Activated CD4-positive, alpha-beta T cell treated with anti-CD3 and anti-CD28 coated beads, Interleukin-2, amount 50 U/mL, for 1 hour (primary cell): Measurements from ENCODE around the gene DUSP5.
A peak's percentile ranks its signal among the peaks of the same experiment; 100 is the strongest.

Source experiments
- DNase-seq: peaks from one replicate; pipeline ENCODE4 v3.0.0-alpha.2; 2020

DUSP5 gene

DNA sequence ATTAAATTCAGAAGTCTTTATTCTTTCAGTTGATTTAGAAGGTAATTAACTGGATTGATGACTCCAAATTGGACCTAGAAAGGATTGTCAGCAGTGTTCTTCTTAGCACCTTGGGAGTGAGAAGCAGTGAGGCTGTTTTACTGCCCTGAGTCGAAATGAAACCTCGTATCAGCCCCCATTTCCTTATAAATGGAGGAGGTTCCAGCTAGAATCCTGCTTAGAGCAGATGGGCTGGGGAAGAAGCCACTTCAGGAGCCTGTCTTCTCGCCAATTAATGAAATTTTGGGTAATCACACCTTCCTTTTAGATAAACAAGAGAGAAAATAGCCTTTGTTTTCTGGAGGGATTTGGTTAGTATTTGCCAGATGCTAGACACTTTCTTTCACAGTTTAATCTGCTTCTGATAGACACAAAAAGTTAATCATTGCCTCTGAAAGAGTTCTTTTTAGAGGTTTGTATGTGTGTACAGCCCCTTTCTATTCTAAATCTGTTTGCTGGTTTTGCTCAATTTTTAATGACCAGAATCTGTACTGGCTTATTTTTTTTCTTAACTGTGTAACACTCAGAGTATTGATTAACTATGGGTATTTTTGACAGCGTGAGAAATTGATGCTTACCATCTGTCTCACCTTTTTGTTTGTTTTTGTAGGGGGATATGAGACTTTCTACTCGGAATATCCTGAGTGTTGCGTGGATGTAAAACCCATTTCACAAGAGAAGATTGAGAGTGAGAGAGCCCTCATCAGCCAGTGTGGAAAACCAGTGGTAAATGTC lies 4.6 kb downstream of the DUSP5 start:
- no peak for DNase-seq

DNA sequence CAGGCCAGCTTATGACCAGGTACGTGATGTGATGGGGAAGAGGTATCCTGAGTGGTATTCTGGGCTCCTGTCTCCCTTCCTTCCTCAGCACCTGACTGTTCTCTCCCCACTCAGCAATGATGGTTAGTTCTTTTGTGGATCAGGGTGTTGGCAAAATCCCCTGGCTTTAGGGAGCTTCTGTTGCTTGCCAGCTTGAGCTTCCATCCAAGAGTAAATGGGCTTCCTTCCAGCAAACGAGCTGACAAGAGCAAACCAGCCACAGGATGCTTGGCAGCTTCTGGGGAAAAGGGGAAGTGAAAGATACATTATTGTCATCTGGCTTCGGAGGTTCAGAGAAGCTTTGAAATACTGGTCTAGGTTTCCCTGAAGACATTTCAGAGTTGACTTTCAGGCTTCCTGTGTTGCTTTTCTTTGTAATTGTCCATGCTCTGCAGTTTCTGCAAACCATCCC lies 5.2 kb downstream of the DUSP5 start:
- DNase-seq: no peak

DNA sequence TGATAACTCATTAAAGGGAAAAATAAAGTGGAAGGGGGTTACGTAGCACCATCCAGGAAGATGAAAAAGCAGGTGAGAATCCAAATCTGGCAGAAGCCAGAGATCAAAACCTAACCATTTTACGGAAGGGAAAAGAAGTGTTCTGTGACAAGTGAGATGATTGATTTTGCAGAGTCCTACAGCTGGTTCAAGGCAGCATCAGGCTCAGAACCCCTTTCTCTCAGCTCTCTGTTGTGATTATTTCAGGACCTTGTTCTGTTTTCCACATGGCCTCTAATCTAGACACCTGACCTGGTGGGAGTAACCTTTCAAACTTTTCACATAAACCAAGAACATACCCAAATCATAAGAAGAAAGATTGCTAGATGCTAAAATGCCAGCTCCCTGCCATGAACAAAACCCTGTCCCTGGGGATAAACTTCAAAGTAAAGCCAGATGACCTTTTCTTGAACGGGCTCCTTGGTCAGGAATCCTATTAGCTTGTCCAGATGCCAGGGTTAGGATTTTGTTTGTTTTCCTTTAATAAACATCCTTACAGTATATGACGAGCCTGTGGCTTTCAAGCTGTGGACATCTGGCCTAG lies 5.9 kb downstream of the DUSP5 start:
- no peak for DNase-seq

DNA sequence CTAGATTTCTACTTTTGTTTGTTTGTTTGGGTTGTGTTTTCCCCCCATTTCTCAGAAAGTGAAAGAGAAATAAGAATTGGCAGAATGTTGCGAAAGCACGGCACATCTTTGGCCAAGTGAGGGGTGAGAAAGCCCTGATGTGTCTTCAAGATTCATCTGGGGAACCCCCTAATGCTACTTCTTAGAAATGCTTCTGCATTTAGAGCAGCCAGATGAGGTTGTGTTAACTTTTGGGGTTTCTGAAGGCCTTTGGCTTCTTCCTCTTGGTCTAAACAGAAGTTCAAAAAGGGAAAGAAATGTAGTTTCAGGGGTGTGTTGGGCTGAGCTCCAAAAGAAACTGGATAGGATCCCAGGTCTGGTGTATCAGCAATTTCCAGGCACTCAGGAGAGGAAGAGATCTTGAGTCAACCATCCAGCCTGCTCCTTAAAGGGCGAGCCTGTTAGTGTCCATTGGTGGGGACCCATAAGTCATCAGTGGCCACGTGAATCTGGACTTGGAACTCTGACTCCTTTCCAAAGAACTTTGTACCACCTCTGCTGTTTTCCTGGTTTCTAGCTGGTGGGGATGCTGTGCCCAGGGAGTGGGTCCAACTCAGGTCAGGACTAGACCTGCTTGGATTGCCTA lies 6.5 kb downstream of the DUSP5 start:
- DNase-seq: peak; percentile 44

DNA sequence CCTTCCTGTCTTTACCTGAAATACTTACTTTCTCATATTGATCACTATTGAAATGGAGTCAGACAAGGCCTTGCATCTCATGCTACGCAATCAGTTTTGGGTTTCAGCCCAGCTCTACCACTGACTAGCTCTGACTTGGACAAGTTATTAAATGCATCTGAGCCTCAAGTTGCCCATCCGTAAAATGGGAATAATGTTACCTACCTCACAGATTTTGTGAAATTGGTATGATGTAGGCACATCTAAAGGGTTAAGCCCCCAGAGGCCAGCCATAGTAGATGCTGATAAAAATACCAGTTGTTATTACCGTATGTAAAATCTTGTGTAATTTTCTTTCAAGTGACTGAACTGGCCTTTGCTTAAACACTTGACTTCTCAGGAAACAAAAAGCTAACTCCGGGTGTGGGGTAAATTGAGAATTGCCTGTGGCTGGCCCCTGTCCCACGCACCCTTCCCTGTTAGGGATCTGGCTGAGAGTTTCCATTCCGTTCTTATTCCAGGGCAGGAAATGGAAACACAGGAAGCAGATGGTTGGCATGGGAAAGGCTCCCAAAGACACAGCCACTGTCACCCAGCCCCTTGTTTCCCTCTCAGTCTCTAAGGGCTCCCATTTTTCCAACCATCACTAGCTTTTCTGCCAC lies 7.5 kb downstream of the DUSP5 start:
- no peak for DNase-seq

DNA sequence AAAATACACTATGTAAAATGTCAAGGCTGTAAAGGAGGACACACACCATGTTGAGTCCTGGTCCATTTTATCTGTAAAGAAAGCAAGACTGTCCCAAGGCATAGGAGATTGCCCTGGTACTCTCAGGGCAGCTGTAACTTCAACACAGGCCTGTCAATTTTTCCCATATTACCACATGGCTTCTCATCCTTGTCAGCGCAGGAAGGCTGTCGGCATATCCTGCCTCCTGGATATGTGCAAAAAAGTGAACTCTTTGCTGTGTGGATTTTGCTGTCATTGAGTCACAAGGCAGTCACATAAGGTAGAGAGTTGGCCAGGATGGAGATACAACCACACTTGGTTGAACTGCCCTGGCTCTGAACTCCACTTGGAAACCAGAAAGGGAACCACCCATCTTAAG lies 8.7 kb downstream of the DUSP5 start:
- no peak for DNase-seq

DNA sequence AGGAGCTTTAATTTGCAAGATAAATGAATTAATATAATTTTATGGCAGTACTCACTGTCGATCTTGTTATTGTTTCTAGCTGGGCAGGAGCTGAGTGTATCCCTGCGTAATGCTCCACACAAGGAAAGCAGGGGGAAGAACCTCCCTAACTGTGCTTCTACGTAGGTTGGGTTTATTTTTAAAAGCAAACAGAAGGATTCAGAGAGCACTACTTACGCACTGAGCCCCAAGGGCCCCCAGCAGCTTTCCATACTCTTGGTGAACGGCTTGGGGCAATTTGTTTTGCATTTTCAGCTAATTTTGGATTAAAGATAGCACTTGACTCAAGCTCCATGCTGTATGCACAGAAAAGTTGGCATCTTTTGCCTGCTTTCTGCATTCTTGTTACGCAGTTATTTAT lies 9.6 kb downstream of the DUSP5 start:
- no peak for DNase-seq

DNA sequence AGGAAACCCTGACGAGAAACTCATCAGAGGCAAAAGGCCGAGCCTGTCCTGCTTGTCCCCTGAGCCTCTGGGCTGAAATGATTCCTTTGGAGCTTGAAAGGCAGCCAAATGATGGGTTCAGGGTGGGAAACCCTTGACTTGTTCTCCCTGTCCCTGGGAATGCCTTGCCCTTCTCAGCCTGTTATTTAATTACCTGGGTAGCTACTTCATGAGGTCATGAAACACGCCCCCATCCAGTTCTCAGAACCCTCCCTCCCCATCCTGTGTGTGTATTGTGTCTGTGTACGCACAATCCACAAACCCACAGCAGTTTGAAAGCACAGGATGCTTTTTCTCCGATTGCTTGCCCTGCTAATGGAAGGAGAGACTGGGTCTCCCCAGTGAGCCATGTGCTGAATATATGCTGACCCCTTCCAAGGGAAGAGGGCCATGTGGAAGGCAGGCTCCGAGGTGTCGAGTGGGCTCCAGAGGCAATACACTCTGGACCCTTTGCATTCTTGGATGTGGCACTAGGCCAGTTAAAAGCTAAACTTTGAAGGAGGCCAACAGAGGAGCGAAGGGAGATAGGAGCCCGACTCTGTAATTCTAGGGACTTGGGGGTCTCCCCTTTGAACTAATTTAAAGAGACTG lies 10.6 kb downstream of the DUSP5 start:
- DNase-seq: no peak

DNA sequence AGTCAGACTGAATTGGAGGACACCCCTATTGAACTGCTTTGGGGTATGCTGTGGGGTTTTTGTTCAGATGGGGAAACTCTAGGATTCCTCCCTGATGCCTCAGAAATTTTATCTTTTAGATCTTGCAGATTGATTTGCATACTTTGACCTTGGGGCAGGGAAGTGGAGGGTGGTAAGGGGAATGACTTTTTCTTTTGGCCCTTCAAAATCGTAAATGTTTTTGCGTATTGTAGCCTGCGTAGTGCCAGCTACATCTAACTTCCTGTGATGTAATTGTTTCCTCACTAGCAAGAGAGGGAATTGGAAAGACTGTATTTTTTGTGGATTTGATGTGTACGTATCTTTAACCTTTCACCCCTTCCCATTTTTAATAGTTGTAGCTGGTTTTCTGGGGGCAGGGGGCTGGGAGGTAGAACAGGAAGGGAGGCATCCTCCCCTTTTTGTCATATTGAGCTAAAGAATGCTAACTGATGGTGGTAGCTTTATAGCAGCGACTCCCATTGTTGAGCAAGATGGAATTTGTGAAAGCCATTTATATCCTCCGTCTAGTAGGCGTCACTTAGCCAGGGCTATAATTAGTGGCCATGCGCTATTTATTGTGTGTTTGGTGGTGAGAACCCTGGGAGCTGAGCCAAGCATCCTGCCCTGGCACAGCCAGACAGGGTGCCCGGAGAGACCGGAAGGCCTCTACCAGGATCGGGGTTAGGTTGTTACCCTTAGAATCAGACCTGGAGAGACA lies 11.3 kb downstream of the DUSP5 start:
- DNase-seq: no peak

DNA sequence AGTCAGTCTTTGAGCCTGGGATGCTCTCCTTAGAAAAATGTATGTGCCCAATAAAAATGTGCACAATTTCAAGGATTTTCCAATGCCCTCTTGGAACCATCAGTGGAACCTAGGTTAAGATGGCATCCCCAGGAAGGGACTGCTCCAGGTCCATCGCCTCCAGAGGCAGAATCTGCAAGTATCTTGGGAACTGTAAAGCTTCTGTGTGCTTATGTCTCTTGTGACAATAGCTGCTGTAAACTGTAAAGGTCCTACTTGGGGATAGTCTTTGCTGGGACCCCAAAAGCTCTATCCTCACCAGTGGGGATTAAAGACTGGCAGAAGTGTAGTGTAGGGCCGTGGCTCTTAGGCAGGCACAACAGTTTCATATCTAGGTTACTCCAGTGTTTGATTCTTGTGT lies 11.9 kb downstream of the DUSP5 start:
- no peak for DNase-seq

DNA sequence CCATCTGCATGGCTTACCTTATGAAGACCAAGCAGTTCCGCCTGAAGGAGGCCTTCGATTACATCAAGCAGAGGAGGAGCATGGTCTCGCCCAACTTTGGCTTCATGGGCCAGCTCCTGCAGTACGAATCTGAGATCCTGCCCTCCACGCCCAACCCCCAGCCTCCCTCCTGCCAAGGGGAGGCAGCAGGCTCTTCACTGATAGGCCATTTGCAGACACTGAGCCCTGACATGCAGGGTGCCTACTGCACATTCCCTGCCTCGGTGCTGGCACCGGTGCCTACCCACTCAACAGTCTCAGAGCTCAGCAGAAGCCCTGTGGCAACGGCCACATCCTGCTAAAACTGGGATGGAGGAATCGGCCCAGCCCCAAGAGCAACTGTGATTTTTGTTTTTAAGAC lies 12.4 kb downstream of the DUSP5 start:
- no peak for DNase-seq

DNA sequence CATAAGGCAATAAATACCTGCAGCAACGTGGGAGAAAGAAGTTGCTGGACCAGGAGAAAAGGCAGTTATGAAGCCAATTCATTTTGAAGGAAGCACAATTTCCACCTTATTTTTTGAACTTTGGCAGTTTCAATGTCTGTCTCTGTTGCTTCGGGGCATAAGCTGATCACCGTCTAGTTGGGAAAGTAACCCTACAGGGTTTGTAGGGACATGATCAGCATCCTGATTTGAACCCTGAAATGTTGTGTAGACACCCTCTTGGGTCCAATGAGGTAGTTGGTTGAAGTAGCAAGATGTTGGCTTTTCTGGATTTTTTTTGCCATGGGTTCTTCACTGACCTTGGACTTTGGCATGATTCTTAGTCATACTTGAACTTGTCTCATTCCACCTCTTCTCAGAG lies 13.0 kb downstream of the DUSP5 start:
- no peak for DNase-seq

DNA sequence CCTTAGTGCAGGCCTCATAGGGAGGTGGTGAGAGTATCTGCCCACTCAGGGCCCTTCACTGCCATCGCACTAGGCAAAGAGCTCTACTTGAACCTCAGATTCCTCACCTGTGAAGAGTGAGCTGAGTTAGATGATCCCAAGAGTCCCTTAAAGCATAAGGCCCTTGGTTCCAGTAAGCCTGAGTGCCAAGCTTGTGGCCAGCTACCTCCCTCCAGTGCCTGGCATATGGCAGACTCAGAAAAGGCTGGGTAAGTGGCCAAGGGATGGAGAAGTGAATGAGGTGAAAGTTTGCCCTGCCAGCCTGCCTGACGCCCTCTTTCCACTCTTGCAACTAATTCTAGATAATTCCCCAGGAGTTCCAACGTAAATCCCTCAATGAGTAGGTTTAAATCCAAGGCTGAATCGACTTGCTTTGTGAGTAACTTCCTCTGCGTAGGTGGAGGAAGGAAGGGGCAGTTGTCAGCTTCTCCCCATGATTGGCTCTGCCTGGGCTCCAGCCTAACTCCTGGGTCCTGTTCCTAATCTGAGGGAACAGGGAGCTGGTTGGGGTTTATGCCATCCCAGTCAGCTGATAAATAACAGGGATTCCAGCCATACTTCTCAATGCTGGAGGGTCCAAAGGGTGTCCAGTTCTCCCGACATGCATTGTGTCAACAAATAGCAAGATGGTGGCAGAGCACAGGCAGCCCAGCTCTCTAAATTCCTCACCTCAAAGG lies 14.2 kb downstream of the DUSP5 start:
- no peak for DNase-seq

DNA sequence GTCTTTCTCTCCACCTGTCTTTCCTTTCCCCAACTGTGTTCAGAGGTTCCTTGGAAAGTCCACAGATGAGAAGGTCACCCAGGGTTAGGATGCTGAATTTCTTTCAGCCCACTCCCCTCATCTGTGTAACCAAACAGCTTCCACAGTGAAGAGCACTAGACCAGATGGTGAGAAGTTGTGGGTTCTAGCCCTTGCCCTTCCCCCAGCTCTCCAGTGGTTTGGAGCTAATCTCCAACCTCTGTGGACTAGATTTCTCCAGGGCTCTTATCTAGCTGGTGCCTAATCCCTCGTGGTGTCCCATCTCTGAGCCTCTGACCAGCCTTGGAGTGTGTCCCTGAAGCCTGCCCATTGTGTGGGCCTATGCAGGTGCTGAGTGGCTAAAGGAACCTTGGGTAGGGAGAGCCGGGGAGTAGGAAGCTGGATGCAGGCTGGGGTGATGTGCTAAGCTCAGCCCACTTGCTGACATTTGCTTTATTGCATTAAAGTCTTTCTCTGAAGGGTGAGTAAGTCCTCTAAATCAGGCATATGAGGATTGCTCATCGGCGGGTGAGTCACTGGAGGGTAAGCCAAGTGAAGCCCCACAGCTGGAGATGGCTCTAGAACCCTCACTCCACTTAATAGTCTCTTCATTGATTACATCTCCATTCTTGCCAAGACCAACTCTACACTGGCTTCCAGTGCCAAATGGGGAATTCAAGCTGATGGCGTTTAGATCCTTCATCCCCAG lies 14.9 kb downstream of the DUSP5 start:
- no peak for DNase-seq

DNA sequence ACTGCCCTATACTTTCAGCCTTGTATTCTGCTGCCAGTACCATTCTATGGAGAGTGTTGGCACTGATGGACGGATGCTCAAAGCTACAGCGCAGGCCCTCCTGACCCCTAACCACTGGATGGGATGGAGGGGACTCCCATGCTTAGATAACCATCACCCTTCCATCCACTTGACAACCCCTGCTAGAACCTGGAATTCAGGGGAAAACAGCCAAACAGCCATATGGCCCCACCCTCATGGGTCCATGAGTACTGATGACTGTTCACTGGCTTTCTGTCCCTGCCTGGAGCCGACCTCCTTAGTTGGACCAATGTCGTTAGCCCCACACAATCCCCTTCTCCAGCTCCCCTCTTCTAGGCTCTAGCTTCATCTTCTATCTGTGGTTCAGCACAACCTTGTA lies 16.2 kb downstream of the DUSP5 start:
- DNase-seq: no peak

DNA sequence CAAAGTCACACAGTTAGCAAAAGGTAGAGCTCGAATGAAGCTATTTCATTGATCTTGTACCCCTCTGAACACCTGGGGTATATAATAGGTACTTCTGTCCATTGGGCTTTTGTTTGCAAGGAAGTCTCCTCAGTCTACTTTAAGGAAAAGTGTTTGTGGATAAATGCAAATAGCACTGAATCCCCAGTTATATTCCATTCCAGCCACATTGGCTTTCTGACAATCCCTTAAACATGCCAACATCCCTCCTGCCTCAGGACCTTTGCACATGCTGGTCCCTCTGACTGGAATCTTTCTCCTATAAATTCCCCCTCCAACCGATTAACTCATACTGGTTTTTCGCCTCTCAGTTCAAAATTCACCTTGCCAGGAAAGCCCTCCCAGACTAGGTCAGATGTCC lies 17.1 kb downstream of the DUSP5 start:
- DNase-seq: no peak

DNA sequence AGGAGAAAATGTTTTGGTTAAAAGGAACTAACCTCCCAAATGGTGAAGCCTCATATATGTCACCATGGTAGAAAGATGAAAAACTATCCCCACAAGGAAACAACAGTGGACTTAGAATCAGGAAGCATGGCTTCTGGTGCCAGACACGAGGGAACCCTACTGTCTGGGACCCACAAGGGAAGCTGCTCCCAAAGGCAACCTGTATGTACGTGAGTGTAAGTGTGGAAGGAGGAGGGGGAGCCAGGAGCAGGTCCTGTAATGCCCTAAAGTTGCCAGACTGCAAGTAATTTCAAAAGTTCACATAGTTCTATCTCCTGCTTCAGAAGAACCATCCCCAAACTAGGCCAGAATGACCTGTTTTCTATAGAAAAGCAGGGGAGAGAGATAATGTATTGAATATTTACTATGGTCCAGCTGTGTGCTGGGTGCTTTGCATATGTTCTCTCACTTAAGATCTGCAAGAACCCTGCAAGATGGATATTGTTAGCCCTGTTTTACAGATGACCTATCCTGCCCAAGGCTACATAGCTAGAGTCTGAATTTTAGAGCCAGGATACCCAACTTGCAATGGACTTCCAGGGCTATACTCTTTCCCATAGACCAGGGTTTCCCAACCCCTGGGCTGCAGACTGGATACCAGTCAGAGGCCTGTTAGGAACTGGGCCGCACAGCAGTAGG lies 19.2 kb downstream of the DUSP5 start:
- no peak for DNase-seq

DNA sequence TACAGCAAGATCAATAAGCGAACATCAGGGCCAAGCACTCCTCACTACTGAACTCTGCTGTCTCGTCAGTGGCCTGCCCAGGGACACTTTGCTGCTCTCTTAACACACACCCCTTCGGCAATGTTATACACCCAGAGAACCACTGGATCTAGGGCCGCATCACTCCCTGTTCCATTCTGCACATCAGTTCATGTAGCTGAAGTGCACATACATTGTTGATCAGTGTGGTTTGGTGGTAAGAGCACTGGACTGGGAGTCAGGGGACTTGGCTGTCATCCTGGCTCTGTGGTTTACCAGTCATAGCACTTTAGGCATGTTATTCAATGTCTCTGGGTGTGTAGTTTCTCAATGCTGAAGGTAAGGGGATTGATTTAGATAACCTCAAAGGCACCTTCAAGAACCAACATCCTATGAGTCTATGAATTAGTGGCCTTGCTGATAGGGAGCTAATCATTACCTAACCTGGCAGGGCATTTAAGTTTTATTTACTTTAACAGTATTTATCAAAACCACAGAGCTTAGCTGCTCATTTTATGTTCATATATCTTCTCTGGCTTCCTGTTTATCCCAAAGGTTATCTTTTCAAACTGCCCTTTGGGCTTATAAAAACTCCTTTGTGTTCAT lies 24.8 kb downstream of the DUSP5 start:
- no peak for DNase-seq

DNA sequence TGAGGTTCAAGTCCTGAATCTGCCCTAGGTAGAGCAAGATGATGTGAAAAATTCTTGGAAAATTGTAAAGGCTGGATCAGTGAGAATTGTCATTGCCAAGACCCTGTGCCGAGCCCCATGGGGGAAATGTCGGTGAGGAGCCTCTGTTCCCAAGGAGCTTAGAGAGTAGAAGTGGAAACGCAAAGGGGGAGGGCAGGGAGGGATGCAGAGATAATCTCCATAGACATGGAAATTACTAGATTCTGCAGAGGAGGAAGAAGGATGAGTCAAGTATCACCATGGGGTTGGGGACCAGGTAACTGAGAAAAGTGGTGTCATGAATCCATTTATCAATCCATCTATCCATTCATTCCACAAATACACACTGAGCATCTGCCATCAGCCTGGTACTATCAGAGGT lies 26.0 kb downstream of the DUSP5 start:
- no peak for DNase-seq

DNA sequence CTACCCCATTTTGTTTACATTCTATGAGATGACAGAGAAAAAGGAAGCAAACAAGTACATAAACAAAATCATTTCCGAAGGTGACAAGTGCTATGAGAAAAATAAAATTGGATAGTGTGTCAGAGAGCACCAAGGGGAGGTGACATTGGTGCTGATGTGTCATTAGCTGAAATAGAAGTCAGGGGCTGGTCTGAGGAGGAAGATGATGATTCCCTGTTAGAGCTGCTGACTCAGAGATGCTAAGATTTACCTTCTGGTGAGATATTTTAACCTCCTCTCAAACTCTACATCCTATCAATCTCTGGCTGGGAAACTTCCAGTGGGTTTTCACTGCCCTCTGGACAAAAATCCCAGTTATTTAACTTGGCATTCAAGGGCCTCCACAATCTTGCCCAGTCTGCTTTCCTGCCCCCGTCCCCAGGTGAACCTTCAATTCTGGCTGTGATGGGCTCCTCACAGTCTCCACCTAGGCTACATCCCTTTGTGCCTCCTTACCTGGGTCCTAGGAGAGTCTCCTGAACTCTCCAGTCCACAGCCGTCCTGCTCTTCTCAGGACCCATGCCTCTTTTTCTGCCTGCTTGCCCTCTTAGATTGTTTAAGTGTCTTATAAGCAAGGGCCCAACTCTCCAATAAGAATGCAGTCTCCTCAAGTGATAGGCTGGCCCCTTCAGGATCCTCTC lies 26.6 kb downstream of the DUSP5 start:
- DNase-seq: no peak
